ENCODE measurements around the gene CCDC106. TPM values are rescaled to one million over a fixed set of nuclear protein-coding genes. Genes with fewer than 3 reads are reported as not detected.

CCDC106 gene
- total and polyA plus RNA-seq, 2 of the 4 experiments (the other 2 are of a cell fraction): 2.3 to 13.6 TPM

DNA sequence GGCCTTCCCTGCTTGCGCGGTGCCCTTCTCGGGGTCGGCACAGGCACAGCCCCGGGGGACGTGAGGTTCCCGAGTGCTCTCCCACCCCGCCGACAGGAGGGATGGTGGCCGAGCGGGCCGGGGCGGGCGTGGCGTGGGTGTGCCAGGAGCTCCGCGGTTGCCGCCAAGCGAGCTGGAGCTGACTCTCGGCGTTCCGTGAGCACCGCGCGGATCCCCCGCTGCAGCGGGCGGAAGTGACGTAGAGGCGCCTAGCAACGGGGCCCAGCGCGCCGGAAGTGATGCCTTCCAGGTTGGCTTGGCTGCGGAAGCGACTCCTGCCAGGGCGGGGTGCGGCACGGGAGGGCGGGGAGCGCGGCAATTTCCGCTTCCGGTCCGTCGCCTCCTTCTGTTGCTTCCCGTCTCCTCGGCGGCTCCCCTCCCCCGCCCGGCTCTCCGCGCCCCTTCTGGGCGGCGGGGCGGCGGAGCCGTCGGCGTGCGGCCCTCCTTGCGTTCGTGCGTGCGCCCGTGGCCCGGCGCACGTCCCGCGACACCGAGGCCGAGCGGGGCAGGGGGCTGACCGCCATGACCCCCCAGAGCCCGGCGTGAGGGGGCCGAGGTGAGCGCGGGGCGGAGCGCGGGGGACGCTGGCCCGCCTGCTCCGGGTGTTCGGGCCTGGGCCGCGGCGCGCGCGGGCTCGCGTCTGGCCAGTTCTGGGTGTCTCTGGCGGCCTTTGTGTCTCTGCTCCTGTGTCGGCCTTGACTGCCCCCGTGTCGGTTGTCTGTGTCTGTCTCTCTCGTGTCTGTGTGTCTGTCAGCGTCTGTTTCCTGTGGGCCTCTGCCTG is 27.0 kb downstream of the CCDC106 start, which contains the start of gene EPN1:
Gene EPN1 (plus strand): TSS at position 386 of the 820 bp plus-strand sequence. CDS start 3,402 bp downstream, outside the sequence.
- peaks cover 63% of the 10 kb centered on the region for H4K20me1 ChIP-seq (ENCODE audit: insufficient read depth, low read length)
- peak within 1 kb of the TSS; percentile 35 for H3K14ac ChIP-seq (replicated peaks; ENCODE audit: low read depth, low read length)
- peaks cover 5% of the 10 kb centered on the region; the same call in 1 of the 2 replicates for H3K4me1 ChIP-seq (ENCODE audit: control insufficient read depth, insufficient read depth, low read length)
- H3K4me2 ChIP-seq (ENCODE audit: low read depth, low read length): peak within 1 kb of the TSS; percentile 96
- no peak within 1 kb of the TSS for H2BK15ac ChIP-seq (ENCODE audit: low read depth, low read length)
- peak within 1 kb of the TSS; percentile 73; the same call in 1 of the 2 replicates for H3K23ac ChIP-seq (ENCODE audit: low read depth, low read length)
- H3K9me1 ChIP-seq (ENCODE audit: insufficient read depth, low read length): peaks cover 3% of the 10 kb centered on the region; the same call in 1 of the 2 replicates
- H2AFZ ChIP-seq (replicated peaks; ENCODE audit: low read length, poor library complexity): peak within 1 kb of the TSS; percentile 94
- no peak within 1 kb of the TSS for H2BK20ac ChIP-seq (ENCODE audit: low read depth, low read length)
- peak within 1 kb of the TSS; percentile 85 for H2BK5ac ChIP-seq (ENCODE audit: low read depth, low read length, poor library complexity, severe bottlenecking)
- H3K27me3 ChIP-seq (ENCODE audit: control insufficient read depth, insufficient read depth, low read length): no peaks in the 10 kb centered on the region
- CTCF ChIA-PET: no interaction called here
- DNase-seq (peak; percentile 96), ATAC-seq (ENCODE audit: low read depth) (peak; percentile 87)
- H4K91ac ChIP-seq (ENCODE audit: insufficient read depth, low read depth, low read length): peak within 1 kb of the TSS; percentile 43; the same call in 1 of the 2 replicates
- peak within 1 kb of the TSS; percentile 75 for H3K4ac ChIP-seq (ENCODE audit: low read depth, low read length)
- intact Hi-C loops (cut with micrococcal nuclease) (loop anchor here (2.0 kb wide), 1 partner anchor 20 kb away; the partner anchor contains the start of gene U2AF2), dilution Hi-C loops (cut with HindIII; ENCODE audit: low sequenced_read_pairs, unreplicated experiment) (no loop called here), in situ Hi-C loops (cut with MboI; ENCODE audit: low sequenced_read_pairs) (loop anchor here (25.0 kb wide), 3 partner anchors 462 to 1538 kb away; partner anchors contain the start of genes CDC42EP5, CNOT3, LENG9 and ZNF444)
- H3K79me1 ChIP-seq (ENCODE audit: low read depth in 1 of 2, low read length in 2 of 2): peaks cover 13 to 64% of the 10 kb centered on the region in 2 experiments; a peak in 3 of 4 replicates
- H2AK9ac ChIP-seq (replicated peaks; ENCODE audit: low read depth, low read length, poor library complexity): peak within 1 kb of the TSS; percentile 91
- H3K27ac ChIP-seq (ENCODE audit: insufficient read depth, low read length): peak within 1 kb of the TSS; percentile 78
- 1% methylated on average over 14 of the region's 101 CpGs; no CpG with 5 or more reads in 1 of the 2 experiments for WGBS, 2 experiments (ENCODE audit: extremely low coverage in 2 of 2, insufficient read length in 1 of 2)
- peak within 1 kb of the TSS; percentile 98 for H3K9ac ChIP-seq (ENCODE audit: low read depth, low read length)
- peaks cover 42% of the 10 kb centered on the region for H3K36me3 ChIP-seq (ENCODE audit: control insufficient read depth, insufficient read depth, low read length)
- peak within 1 kb of the TSS; percentile 53 to 77; a peak in 3 of 4 replicates for H4K8ac ChIP-seq (ENCODE audit: low read depth in 2 of 2, low read length in 2 of 2)
- peak within 1 kb of the TSS; percentile 67 for H2AK5ac ChIP-seq (ENCODE audit: low read depth, low read length)
- peak within 1 kb of the TSS; percentile 73 for H3K56ac ChIP-seq (ENCODE audit: extremely low read depth, insufficient read depth, low read length)
- H3K4me3 ChIP-seq (ENCODE audit: insufficient read depth, low read depth, low read length): peak within 1 kb of the TSS; percentile 80
- POLR2A ChIA-PET (ENCODE audit: unreplicated experiment): no interaction called here
- peak within 1 kb of the TSS; percentile 28; the same call in 1 of the 2 replicates for H4K5ac ChIP-seq (ENCODE audit: low read depth, low read length)
- no peak within 1 kb of the TSS for H3K18ac ChIP-seq (ENCODE audit: low read depth, low read length)
- no peaks in the 10 kb centered on the region for H3K9me3 ChIP-seq (ENCODE audit: control insufficient read depth, insufficient read depth, low read length)
- no peak within 1 kb of the TSS for H2BK120ac ChIP-seq (ENCODE audit: low read depth, low read length)
- BruUV-seq (replicated peaks): no TSS peak
- TF ChIP-seq BHLHE40 (IDR thresholded peaks at IDR 0.05; ENCODE audit: low read depth, low read length): peak; percentile 88
- TF ChIP-seq NFE2L2 (IDR thresholded peaks at IDR 0.05; ENCODE audit: low read depth, low read length): 0 out of 2 replicates have a peak, but pooled peaks have one; percentile 2
- TF ChIP-seq, protein P1, sequence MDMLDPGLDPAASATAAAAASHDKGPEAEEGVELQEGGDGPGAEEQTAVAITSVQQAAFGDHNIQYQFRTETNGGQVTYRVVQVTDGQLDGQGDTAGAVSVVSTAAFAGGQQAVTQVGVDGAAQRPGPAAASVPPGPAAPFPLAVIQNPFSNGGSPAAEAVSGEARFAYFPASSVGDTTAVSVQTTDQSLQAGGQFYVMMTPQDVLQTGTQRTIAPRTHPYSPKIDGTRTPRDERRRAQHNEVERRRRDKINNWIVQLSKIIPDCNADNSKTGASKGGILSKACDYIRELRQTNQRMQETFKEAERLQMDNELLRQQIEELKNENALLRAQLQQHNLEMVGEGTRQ (IDR thresholded peaks at IDR 0.05; ENCODE audit: low read depth, low read length): no peak
- no peak for TF ChIP-seq CEBPB (IDR thresholded peaks at IDR 0.05; ENCODE audit: low read depth, low read length)
- TF ChIP-seq POLR2A (IDR thresholded peaks at IDR 0.05; ENCODE audit: low read depth, low read length): peak; percentile 38; the same call in 1 of the 2 replicates
- peak; percentile 70 for TF ChIP-seq MXI1 (IDR thresholded peaks at IDR 0.05; ENCODE audit: borderline replicate concordance, low read depth, low read length)
- no peak for TF ChIP-seq FOS (IDR thresholded peaks at IDR 0.05; ENCODE audit: low read depth, low read length)
- TF ChIP-seq MAZ (IDR thresholded peaks at IDR 0.05; ENCODE audit: borderline replicate concordance, low read depth, low read length): peak; percentile 99

All from IMR-90 (cell line).